SK-N-DZ (cell line): ENCODE results near the gene UNC93A.
"Not testable (repeated sequence)": the region's sequence is repeated elsewhere in the genome, so short reads cannot be mapped to it uniquely, and the experiment has no call there.

Source experiments
- DNase-seq: peaks from one replicate; pipeline ENCODE4 v3.0.0-alpha.2; 2015; ENCODE audit warnings: low spot score

The UNC93A gene

DNA sequence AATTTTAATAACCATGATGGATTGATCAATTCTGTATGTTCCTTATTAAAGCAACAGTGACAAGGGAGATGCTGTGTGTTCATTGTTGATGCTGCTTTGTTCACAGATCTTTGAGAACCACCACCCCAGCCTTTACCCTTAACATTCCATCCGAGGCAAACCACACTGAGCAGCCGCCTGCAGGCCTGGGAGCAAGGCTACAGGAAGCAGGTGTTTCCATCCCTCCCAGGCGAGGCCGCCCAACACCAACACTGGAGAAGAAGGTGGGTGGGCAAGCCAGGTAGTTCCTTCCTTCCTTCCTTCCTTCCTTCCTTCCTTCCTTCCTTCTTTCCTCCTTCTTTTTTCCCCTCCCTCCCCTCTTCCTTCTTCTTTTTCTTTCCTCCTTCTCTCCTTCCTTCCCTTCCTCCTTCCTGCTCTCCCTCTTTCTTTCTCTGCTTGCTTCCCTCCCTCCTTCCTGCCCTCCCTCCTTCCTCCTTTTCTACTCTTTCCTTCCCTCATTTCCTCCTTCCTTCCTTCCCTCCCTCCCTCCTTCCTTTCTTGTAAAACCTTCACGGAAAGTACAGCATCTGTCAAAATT lies 47.5 kb downstream of the UNC93A start:
- no peak for DNase-seq

- no peak for DNase-seq
These were observed 50.0 kb downstream of the UNC93A start for GRCh38 chr6:167341038-167341583.

- no peak for DNase-seq
These were observed 50.8 kb downstream of the UNC93A start for GRCh38 chr6:167341665-167342655.

DNA sequence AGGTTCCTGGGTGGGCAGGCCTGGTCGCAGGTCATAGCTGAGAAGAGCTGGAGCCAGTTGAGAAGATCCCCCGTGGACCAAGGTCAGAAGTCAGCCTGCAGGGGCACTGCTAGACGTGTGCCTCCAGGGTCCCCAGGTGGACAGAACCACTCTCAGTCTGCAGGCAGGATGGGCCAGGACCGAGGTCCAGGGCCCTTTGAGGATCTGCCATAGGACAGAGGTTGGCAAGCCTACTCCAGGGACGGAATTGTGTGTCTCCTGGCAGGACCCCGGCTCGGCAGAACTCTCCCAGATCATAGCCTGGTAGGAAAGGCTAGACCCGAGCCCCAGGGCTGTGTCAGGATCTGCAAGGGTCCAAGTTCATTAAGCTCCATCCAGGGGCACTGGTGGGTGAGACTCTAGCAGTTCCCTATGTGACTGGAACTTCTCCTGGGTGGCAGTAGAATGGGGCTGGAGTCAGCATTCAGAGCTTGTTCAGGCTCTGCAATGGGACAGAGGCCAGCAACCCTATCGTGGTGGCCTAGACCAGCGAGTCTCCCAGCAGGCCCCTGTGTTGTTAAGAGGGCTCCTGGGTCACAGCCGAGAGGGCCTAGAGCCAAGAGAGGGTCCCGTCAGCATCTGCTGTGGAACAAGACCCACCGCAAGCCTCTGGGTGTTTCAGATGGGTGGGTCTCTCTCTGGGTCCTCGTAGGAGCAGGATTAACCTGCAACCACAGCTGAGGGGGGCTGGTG lies 51.9 kb downstream of the UNC93A start:
- DNase-seq, result no peak

GRCh38 chr6:167345348-167345747 lies 54.2 kb downstream of the UNC93A start:
- DNase-seq, result no peak

DNA sequence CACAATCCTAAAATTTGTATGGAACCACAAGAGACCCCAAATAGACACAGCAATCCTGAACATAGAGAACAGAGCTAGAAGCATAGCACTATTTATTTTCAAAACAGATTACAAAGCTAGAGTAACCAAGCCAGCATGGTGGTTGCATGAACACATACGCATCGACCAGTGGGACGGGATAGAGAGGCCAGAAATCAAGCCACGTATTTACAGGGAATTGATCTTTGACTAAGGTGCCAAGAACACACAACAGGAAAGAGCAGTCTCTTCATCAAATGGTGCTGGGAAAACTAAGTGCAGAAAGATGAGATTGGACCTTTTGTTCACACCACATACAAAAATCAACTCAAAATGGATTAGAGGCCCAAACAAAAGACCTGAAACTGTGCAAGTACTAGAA lies 54.8 kb downstream of the UNC93A start:
- DNase-seq, result no peak

DNA sequence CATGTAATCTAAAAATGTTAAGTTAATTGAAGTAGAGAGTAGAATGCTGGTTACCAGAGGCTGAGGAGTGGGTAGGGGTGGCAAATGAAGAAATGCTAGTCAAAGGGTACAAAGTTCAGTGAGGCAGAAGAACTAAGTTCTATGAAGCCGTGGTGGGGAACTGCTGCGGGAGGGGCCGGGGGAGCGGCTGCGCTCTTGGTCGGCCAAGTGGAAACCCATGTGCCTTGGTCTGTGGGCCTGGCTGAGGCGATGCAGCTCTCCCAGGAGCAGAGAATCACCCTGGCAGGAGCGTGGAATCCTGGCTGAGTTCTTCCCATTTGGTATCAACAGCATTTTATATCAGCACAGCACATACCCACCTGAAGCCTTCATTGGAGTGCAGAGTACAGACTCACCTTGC lies 56.1 kb downstream of the UNC93A start:
- DNase-seq, result no peak

GRCh38 chr6:167349631-167350274 lies 58.6 kb downstream of the UNC93A start:
- DNase-seq, result no peak

DNA sequence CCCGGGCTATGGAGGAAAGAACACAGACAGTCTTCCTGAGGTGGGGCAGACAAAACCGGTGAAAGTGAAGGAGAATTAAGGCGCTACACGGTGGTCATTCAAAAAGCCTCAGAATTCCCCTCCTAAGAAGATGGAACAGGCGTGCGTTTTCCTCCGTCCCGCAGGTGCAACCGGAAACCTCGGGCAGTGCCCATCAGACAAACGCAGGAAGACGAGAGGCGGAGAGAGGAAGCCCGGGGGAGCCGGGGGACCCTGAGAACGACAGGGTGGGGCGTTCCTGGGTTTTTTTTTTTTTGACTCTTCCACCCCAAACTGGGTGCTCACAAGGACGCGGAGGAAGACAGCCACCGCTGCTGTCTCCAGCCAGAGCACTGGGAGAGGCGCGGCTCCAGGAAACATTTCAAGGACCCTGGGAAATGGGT lies 59.2 kb downstream of the UNC93A start:
- DNase-seq, result no peak

GRCh38 chr6:167350731-167351655 lies 59.9 kb downstream of the UNC93A start:
- peak; percentile 64 for DNase-seq

DNA sequence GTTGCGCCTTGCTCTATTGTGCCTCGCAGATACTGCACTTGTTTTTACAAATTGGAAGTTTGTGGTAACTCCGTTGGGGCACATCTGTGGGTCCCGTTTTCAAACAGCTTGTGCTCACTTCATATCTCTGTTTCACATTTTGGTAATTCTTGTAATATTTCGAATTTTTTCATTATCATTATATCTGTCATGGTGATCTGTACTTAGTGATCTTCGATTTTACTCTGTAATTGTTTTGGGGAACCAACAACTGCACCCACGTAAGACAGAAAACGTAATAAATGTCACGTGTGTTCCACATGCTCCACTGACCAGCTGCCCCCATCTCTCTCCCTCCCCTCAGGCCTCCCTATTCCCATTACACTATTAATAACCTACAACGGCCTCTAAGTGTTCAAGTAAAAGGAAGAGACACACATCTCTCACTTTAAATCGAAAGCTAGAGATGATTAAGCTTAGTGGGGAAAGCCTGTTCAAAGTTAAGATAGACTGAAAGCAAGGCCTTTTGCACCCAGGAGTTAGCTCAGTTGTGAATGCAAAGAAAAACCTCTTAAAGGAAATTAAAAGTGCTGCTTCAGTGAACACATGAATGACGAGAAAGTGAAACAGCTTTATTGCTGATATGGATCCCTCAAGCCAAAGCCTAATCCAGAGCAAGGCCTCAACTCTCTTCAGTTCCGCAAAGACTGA lies 60.7 kb downstream of the UNC93A start:
- DNase-seq, result no peak

GRCh38 chr6:167356874-167357273 lies 65.8 kb downstream of the UNC93A start:
- DNase-seq, result no peak

- not testable (repeated sequence) for DNase-seq
These were observed 67.3 kb downstream of the UNC93A start for GRCh38 chr6:167358394-167358793.

DNA sequence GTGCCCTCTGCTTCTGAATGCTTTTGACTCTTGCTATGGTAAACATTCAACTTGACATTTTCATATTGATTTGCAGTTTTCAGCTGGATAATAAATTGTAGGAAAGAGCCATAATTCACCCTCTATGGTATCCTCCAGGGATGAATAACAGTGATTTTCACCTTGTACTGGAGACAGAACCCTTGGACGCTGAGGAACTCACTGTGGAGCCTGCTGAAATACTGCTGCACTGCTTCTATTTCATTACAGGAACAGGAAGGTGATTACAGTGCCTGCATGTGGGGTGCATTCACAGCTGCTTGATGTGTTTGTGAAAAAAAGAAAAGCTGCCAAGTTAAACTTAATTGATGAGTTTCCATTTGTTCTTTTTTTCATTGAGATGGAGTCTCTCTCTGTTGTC lies 70.1 kb downstream of the UNC93A start:
- not testable (repeated sequence) for DNase-seq
